ENCODE results near the gene GPRC5B.

The GPRC5B gene

GRCh38 chr16:19901164-19901563 lies 16.5 kb upstream of the GPRC5B start:
- no peaks in the 10 kb centered on the region for H3K36me3 ChIP-seq (ENCODE audit: control insufficient read depth in 1 of 2, insufficient read depth in 2 of 2, low read depth in 1 of 2, low read length in 2 of 2)
- peaks cover 2% of the 10 kb centered on the region for H3K4me1 ChIP-seq (ENCODE audit: control insufficient read depth, insufficient read depth, low read depth, low read length)
- no peak overlapping the region for H3K27ac ChIP-seq (ENCODE audit: low read length, poor library complexity, severe bottlenecking)
- DNase-seq: no peak
- no peaks in the 10 kb centered on the region for H3K79me1 ChIP-seq (replicated peaks; ENCODE audit: low read length, poor library complexity, severe bottlenecking)
- H3K18ac ChIP-seq (ENCODE audit: low read depth in 1 of 2, low read length in 2 of 2): no peak overlapping the region
- H3K4me3 ChIP-seq (ENCODE audit: insufficient read depth in 1 of 2, low read depth in 1 of 2, low read length in 2 of 2): no peak overlapping the region
- no peak overlapping the region for H2AK5ac ChIP-seq (ENCODE audit: low read length, severe bottlenecking)
- no peak overlapping the region for H2BK15ac ChIP-seq (ENCODE audit: low read depth, poor library complexity, severe bottlenecking)
- H3K27me3 ChIP-seq (ENCODE audit: control insufficient read depth in 1 of 2, insufficient read depth in 1 of 2, low read length in 2 of 2): peaks cover 14 to 29% of the 10 kb centered on the region in 2 experiments
- H4K91ac ChIP-seq (ENCODE audit: low read length): no peak overlapping the region
- WGBS: 86% methylated on average over 5 of the region's 7 CpGs
- no peak overlapping the region for H3K23ac ChIP-seq (ENCODE audit: low read length in 2 of 2)
- no peak overlapping the region for H2BK5ac ChIP-seq (ENCODE audit: low read depth, low read length, poor library complexity, severe bottlenecking)
- H3K14ac ChIP-seq (ENCODE audit: low read length in 2 of 2): no peak overlapping the region
- no peaks in the 10 kb centered on the region for H3K9me3 ChIP-seq (ENCODE audit: control insufficient read depth, low read length)
- H2BK12ac ChIP-seq (ENCODE audit: low read length in 2 of 2): no peak overlapping the region
- H3K9ac ChIP-seq (ENCODE audit: low read length): no peak overlapping the region
- no peak overlapping the region for H4K8ac ChIP-seq (ENCODE audit: low read length)
- H2AFZ ChIP-seq (ENCODE audit: low read depth, low read length): no peak overlapping the region
- no peak overlapping the region for H2BK120ac ChIP-seq (ENCODE audit: low read depth, low read length)
- no peak overlapping the region for H3K4ac ChIP-seq (ENCODE audit: low read depth in 1 of 2, low read length in 2 of 2)
- H3K4me2 ChIP-seq (ENCODE audit: low read length, poor library complexity, severe bottlenecking): no peak overlapping the region

GRCh38 chr16:19899605-19899955 lies 14.9 kb upstream of the GPRC5B start:
- Histone ChIP-seq H3K4me2 (ENCODE audit: low read length, poor library complexity, severe bottlenecking) (no peak overlapping the region), H2AK5ac (ENCODE audit: low read length, severe bottlenecking) (no peak overlapping the region), H4K8ac (ENCODE audit: low read length) (no peak overlapping the region), H2BK15ac (ENCODE audit: low read depth, poor library complexity, severe bottlenecking) (no peak overlapping the region), H3K4ac (ENCODE audit: low read depth in 1 of 2, low read length in 2 of 2) (no peak overlapping the region), H3K9me3 (ENCODE audit: control insufficient read depth, low read length) (no peaks in the 10 kb centered on the region), H4K91ac (ENCODE audit: low read length) (no peak overlapping the region), H2AFZ (ENCODE audit: low read depth, low read length) (no peak overlapping the region), H2BK120ac (ENCODE audit: low read depth, low read length) (no peak overlapping the region), H3K23ac (ENCODE audit: low read length in 2 of 2) (no peak overlapping the region), H3K9ac (ENCODE audit: low read length) (no peak overlapping the region), H3K4me3 (ENCODE audit: insufficient read depth in 1 of 2, low read depth in 1 of 2, low read length in 2 of 2) (no peak overlapping the region), H3K27ac (ENCODE audit: low read length, poor library complexity, severe bottlenecking) (no peak overlapping the region), H3K18ac (ENCODE audit: low read depth in 1 of 2, low read length in 2 of 2) (no peak overlapping the region), H2BK12ac (ENCODE audit: low read length in 2 of 2) (no peak overlapping the region), H3K79me1 (replicated peaks; ENCODE audit: low read length, poor library complexity, severe bottlenecking) (no peaks in the 10 kb centered on the region), H3K27me3 (ENCODE audit: control insufficient read depth in 1 of 2, insufficient read depth in 1 of 2, low read length in 2 of 2) (peaks cover 18 to 24% of the 10 kb centered on the region in 2 experiments), H3K14ac (ENCODE audit: low read length in 2 of 2) (no peak overlapping the region), H3K4me1 (ENCODE audit: control insufficient read depth, insufficient read depth, low read depth, low read length) (peaks cover 2% of the 10 kb centered on the region), H3K36me3 (ENCODE audit: control insufficient read depth in 1 of 2, insufficient read depth in 2 of 2, low read depth in 1 of 2, low read length in 2 of 2) (no peaks in the 10 kb centered on the region), H2BK5ac (ENCODE audit: low read depth, low read length, poor library complexity, severe bottlenecking) (no peak overlapping the region)
- WGBS: 87% methylated on average over 2 of the region's 5 CpGs
- DNase-seq: no peak

- H4K91ac ChIP-seq (ENCODE audit: low read length): no peak overlapping the region
- no peak overlapping the region for H2BK120ac ChIP-seq (ENCODE audit: low read depth, low read length)
- no peak overlapping the region for H2BK12ac ChIP-seq (ENCODE audit: low read length in 2 of 2)
- H3K4me2 ChIP-seq (ENCODE audit: low read length, poor library complexity, severe bottlenecking): no peak overlapping the region
- H2AFZ ChIP-seq (ENCODE audit: low read depth, low read length): peak overlapping the region; percentile 48
- no peak overlapping the region for H3K4me3 ChIP-seq (ENCODE audit: insufficient read depth in 1 of 2, low read depth in 1 of 2, low read length in 2 of 2)
- no peaks in the 10 kb centered on the region for H3K79me1 ChIP-seq (replicated peaks; ENCODE audit: low read length, poor library complexity, severe bottlenecking)
- peaks cover 18 to 26% of the 10 kb centered on the region in 2 experiments for H3K27me3 ChIP-seq (ENCODE audit: control insufficient read depth in 1 of 2, insufficient read depth in 1 of 2, low read length in 2 of 2)
- H3K18ac ChIP-seq (ENCODE audit: low read depth in 1 of 2, low read length in 2 of 2): no peak overlapping the region
- no peaks in the 10 kb centered on the region for H3K9me3 ChIP-seq (ENCODE audit: control insufficient read depth, low read length)
- no peak overlapping the region for H2BK5ac ChIP-seq (ENCODE audit: low read depth, low read length, poor library complexity, severe bottlenecking)
- H3K4me1 ChIP-seq (ENCODE audit: control insufficient read depth, insufficient read depth, low read depth, low read length): peaks cover 2% of the 10 kb centered on the region
- no peaks in the 10 kb centered on the region for H3K36me3 ChIP-seq (ENCODE audit: control insufficient read depth in 1 of 2, insufficient read depth in 2 of 2, low read depth in 1 of 2, low read length in 2 of 2)
- H3K9ac ChIP-seq (ENCODE audit: low read length): no peak overlapping the region
- whole genome bisulfite sequencing: 20% methylated on average over 9 of the region's 13 CpGs
- peak overlapping the region in 1 of 2 experiments; percentile 94 for H3K23ac ChIP-seq (ENCODE audit: low read length in 2 of 2)
- peak overlapping the region in 1 of 2 experiments; percentile 76 for H3K14ac ChIP-seq (ENCODE audit: low read length in 2 of 2)
- H4K8ac ChIP-seq (ENCODE audit: low read length): no peak overlapping the region
- no peak overlapping the region for H2AK5ac ChIP-seq (ENCODE audit: low read length, severe bottlenecking)
- no peak overlapping the region for H3K4ac ChIP-seq (ENCODE audit: low read depth in 1 of 2, low read length in 2 of 2)
- no peak overlapping the region for H3K27ac ChIP-seq (ENCODE audit: low read length, poor library complexity, severe bottlenecking)
- H2BK15ac ChIP-seq (ENCODE audit: low read depth, poor library complexity, severe bottlenecking): no peak overlapping the region
- DNase-seq: peak; percentile 63
Observed at GRCh38 chr16:19898924-19899604, 14.4 kb upstream of the GPRC5B start.

DNA sequence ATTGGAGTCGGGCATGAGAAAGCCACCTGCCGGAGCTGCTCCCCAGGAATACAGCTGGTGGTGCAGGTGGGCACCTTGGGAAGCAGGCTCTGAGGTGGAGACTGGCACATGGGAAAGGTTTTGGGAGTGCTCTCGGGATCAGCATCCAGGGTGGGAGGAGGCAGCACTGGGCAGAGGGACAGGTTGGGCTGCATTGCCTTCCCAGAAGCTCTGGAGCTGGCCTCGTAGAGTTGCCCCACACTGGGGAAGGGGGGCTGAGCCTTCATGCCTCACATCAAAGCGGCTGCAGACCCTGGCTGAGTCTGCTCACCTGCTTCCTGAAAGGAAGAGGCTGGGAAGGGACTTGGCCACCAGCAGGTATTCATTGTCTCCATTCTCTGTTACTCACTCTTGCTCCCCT lies 13.5 kb upstream of the GPRC5B start:
- Histone ChIP-seq H2BK120ac (ENCODE audit: low read depth, low read length) (no peak overlapping the region), H3K4me1 (ENCODE audit: control insufficient read depth, insufficient read depth, low read depth, low read length) (peaks cover 2% of the 10 kb centered on the region), H2AK5ac (ENCODE audit: low read length, severe bottlenecking) (no peak overlapping the region), H2AFZ (ENCODE audit: low read depth, low read length) (no peak overlapping the region), H3K27me3 (ENCODE audit: control insufficient read depth in 1 of 2, insufficient read depth in 1 of 2, low read length in 2 of 2) (peaks cover 18 to 26% of the 10 kb centered on the region in 2 experiments), H4K91ac (ENCODE audit: low read length) (no peak overlapping the region), H3K9me3 (ENCODE audit: control insufficient read depth, low read length) (no peaks in the 10 kb centered on the region), H2BK12ac (ENCODE audit: low read length in 2 of 2) (no peak overlapping the region), H3K14ac (ENCODE audit: low read length in 2 of 2) (no peak overlapping the region), H3K4me3 (ENCODE audit: insufficient read depth in 1 of 2, low read depth in 1 of 2, low read length in 2 of 2) (no peak overlapping the region), H3K18ac (ENCODE audit: low read depth in 1 of 2, low read length in 2 of 2) (no peak overlapping the region), H2BK5ac (ENCODE audit: low read depth, low read length, poor library complexity, severe bottlenecking) (no peak overlapping the region), H3K23ac (ENCODE audit: low read length in 2 of 2) (no peak overlapping the region), H3K4me2 (ENCODE audit: low read length, poor library complexity, severe bottlenecking) (no peak overlapping the region), H3K36me3 (ENCODE audit: control insufficient read depth in 1 of 2, insufficient read depth in 2 of 2, low read depth in 1 of 2, low read length in 2 of 2) (no peaks in the 10 kb centered on the region), H4K8ac (ENCODE audit: low read length) (no peak overlapping the region), H3K9ac (ENCODE audit: low read length) (no peak overlapping the region), H3K4ac (ENCODE audit: low read depth in 1 of 2, low read length in 2 of 2) (no peak overlapping the region), H3K79me1 (replicated peaks; ENCODE audit: low read length, poor library complexity, severe bottlenecking) (no peaks in the 10 kb centered on the region), H3K27ac (ENCODE audit: low read length, poor library complexity, severe bottlenecking) (no peak overlapping the region), H2BK15ac (ENCODE audit: low read depth, poor library complexity, severe bottlenecking) (no peak overlapping the region)
- DNase-seq: no peak
- WGBS: 77% methylated on average over 5 of the region's 5 CpGs
